ENCODE results near the gene LCN9. TPM values are rescaled to one million over a fixed set of nuclear protein-coding genes. Genes with fewer than 3 reads are reported as not detected.

LCN9 gene
- total RNA-seq, 1 experiment from 2014 or later, result not detected

- CTCF ChIA-PET, result no interaction called here
- no peak for DNase-seq (ENCODE audit: low read depth, low spot score)
- TF ChIP-seq POLR2AphosphoS5 (IDR thresholded peaks at IDR 0.05; ENCODE audit: low read depth, low read length), result no peak
- TF ChIP-seq SIN3A (IDR thresholded peaks at IDR 0.05; ENCODE audit: borderline replicate concordance, insufficient read depth, low read depth, low read length), result no peak
- TF ChIP-seq CTCF (IDR thresholded peaks at IDR 0.05), result no peak
- TF ChIP-seq REST (IDR thresholded peaks at IDR 0.05; ENCODE audit: insufficient read depth in 1 of 2, low read depth in 2 of 2, low read length in 1 of 2), result no peak
- no peak for TF ChIP-seq TCF7L2 (IDR thresholded peaks at IDR 0.05; ENCODE audit: low read depth, low read length)
- H3K4me1 ChIP-seq (ENCODE audit: control insufficient read depth, insufficient read depth, low read length), result no peaks in the 10 kb centered on the region
- intact Hi-C loops (cut with micrococcal nuclease; ENCODE audit: unreplicated experiment), result no loop called here
- POLR2A ChIA-PET, result no interaction called here
- H3K36me3 ChIP-seq (ENCODE audit: control insufficient read depth, insufficient read depth, low read length), result no peaks in the 10 kb centered on the region
- no TSS peak for BruUV-seq (replicated peaks)
- H3K9me3 ChIP-seq (ENCODE audit: control insufficient read depth, insufficient read depth, low read depth, low read length), result no peaks in the 10 kb centered on the region
- no peak for ATAC-seq
- in situ Hi-C loops (cut with HindIII; ENCODE audit: low pct_unique_long_range_greater_than_20kb, low sequenced_read_pairs), result no loop called here
- H3K27ac ChIP-seq (ENCODE audit: low read length), result no peak overlapping the region
- no peak overlapping the region for H3K4me3 ChIP-seq (ENCODE audit: low read depth in 2 of 2, low read length in 2 of 2)
- H3K27me3 ChIP-seq (ENCODE audit: control insufficient read depth, insufficient read depth, low read length), result no peaks in the 10 kb centered on the region
Measured at GRCh38 chr9:135683401-135684034, 20.4 kb downstream of the LCN9 start.

- no peak overlapping the region for H3K4me3 ChIP-seq (ENCODE audit: low read depth in 2 of 2, low read length in 2 of 2)
Measured at GRCh38 chr9:135684691-135685090, 21.6 kb downstream of the LCN9 start.

More at GRCh38 chr9:135684691-135685090, 21.6 kb downstream of the LCN9 start:
- no TSS peak for BruUV-seq (replicated peaks)
- DNase-seq (ENCODE audit: low read depth, low spot score) (no peak), ATAC-seq (no peak)
- CTCF ChIA-PET, result interaction anchor here (0.7 kb wide), 1 partner anchor 36 kb away, joined by 3 read pairs; no protein-coding TSS in a partner anchor
- H3K4me1 ChIP-seq (ENCODE audit: control insufficient read depth, insufficient read depth, low read length), result no peaks in the 10 kb centered on the region
- no peaks in the 10 kb centered on the region for H3K9me3 ChIP-seq (ENCODE audit: control insufficient read depth, insufficient read depth, low read depth, low read length)
- no peaks in the 10 kb centered on the region for H3K36me3 ChIP-seq (ENCODE audit: control insufficient read depth, insufficient read depth, low read length)
- TF ChIP-seq POLR2AphosphoS5 (IDR thresholded peaks at IDR 0.05; ENCODE audit: low read depth, low read length), result no peak
- TF ChIP-seq REST (IDR thresholded peaks at IDR 0.05; ENCODE audit: insufficient read depth in 1 of 2, low read depth in 2 of 2, low read length in 1 of 2), result no peak
- no peak for TF ChIP-seq CTCF (IDR thresholded peaks at IDR 0.05)
- TF ChIP-seq TCF7L2 (IDR thresholded peaks at IDR 0.05; ENCODE audit: low read depth, low read length), result no peak
- no peak for TF ChIP-seq SIN3A (IDR thresholded peaks at IDR 0.05; ENCODE audit: borderline replicate concordance, insufficient read depth, low read depth, low read length)
- no peaks in the 10 kb centered on the region for H3K27me3 ChIP-seq (ENCODE audit: control insufficient read depth, insufficient read depth, low read length)
- in situ Hi-C loops (cut with HindIII; ENCODE audit: low pct_unique_long_range_greater_than_20kb, low sequenced_read_pairs) (no loop called here), intact Hi-C loops (cut with micrococcal nuclease; ENCODE audit: unreplicated experiment) (no loop called here)
- H3K27ac ChIP-seq (ENCODE audit: low read length), result no peak overlapping the region
- POLR2A ChIA-PET, result no interaction called here

Data from Panc1 (cell line).